Activated CD8-positive, alpha-beta T cell treated with anti-CD3 and anti-CD28 coated beads for 36 hours (primary cell): Measurements from ENCODE around the gene NLGN1. TPM values are rescaled to one million over a fixed set of nuclear protein-coding genes. Genes with fewer than 3 reads are reported as not detected.

Experiments
- ATAC-seq: fragments of 200-7000 bp; cut with Tn5 transposase; one replicate; pipeline ENCODE4 v1.10.0; 2021; ENCODE audit warnings: mild to moderate bottlenecking, moderate library complexity
- CTCF ChIA-PET: fragments of 350-600 bp; sonication (Branson Sonifier 250); formaldehyde crosslinking; loops from one replicate; lab custom pipeline; 2021; ENCODE audit warnings: antibody characterized with exemption; lab: Charles Lee
- POLR2A ChIA-PET: fragments of 350-600 bp; sonication (Branson Sonifier 250); formaldehyde crosslinking; loops from one replicate; lab custom pipeline; 2021; ENCODE audit warnings: antibody characterized with exemption; lab: Charles Lee
- DNase-seq: peaks from one replicate; pipeline ENCODE4 v3.0.0-alpha.2; 2020
- H3K27ac Mint-ChIP-seq: one replicate; pipeline ENCODE4 v1.8.0; 2021; ENCODE audit warnings: mild to moderate bottlenecking, mixed read lengths
- H3K27me3 Mint-ChIP-seq: one replicate; pipeline ENCODE4 v1.8.0; 2021; ENCODE audit warnings: mixed read lengths
- H3K36me3 Mint-ChIP-seq: one replicate; pipeline ENCODE4 v1.8.0; 2021; ENCODE audit warnings: low read depth, mixed read lengths
- H3K4me1 Mint-ChIP-seq: one replicate; pipeline ENCODE4 v1.8.0; 2021; ENCODE audit warnings: low read depth, mixed read lengths
- H3K4me3 Mint-ChIP-seq: one replicate; pipeline ENCODE4 v1.8.0; 2021; ENCODE audit warnings: mild to moderate bottlenecking, moderate library complexity, mixed read lengths
- H3K9me3 Mint-ChIP-seq: one replicate; pipeline ENCODE4 v1.8.0; 2021; ENCODE audit warnings: mixed read lengths
- intact Hi-C: fragments of 100-400 bp; cut with micrococcal nuclease; formaldehyde crosslinking; loops from one replicate; pipeline ENCODE4 v1.10.0; 2022
- total RNA-seq, 2 experiments: library from RNA; stranded (reverse); gene quantifications; one replicate each; pipeline ENCODE4 v1.2.3, GENCODE V29; 2021
- TF ChIP-seq, protein P1 (sequence below): fragments of 200-600 bp; IDR thresholded peaks from one replicate; pipeline ENCODE4 v1.8.0; 2022; ENCODE audit warnings: antibody characterized with exemption, mild to moderate bottlenecking

NLGN1 gene
- total RNA-seq, 2 experiments from 2014 or later, result not detected

GRCh38 chr3:173957646-173958045, 560.1 kb downstream of the NLGN1 start:
- TF ChIP-seq, protein P1, sequence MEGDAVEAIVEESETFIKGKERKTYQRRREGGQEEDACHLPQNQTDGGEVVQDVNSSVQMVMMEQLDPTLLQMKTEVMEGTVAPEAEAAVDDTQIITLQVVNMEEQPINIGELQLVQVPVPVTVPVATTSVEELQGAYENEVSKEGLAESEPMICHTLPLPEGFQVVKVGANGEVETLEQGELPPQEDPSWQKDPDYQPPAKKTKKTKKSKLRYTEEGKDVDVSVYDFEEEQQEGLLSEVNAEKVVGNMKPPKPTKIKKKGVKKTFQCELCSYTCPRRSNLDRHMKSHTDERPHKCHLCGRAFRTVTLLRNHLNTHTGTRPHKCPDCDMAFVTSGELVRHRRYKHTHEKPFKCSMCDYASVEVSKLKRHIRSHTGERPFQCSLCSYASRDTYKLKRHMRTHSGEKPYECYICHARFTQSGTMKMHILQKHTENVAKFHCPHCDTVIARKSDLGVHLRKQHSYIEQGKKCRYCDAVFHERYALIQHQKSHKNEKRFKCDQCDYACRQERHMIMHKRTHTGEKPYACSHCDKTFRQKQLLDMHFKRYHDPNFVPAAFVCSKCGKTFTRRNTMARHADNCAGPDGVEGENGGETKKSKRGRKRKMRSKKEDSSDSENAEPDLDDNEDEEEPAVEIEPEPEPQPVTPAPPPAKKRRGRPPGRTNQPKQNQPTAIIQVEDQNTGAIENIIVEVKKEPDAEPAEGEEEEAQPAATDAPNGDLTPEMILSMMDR, result no peak
- DNase-seq, result no peak
- ChIA-PET CTCF (no interaction called here), POLR2A (no interaction called here)
- Mint-ChIP-seq H3K9me3 (no peaks in the 10 kb centered on the region), H3K4me3 (no peak overlapping the region), H3K36me3 (no peaks in the 10 kb centered on the region), H3K27me3 (no peaks in the 10 kb centered on the region), H3K27ac (no peak overlapping the region), H3K4me1 (no peaks in the 10 kb centered on the region)
- no peak for ATAC-seq
- intact Hi-C loops, result no loop called here

DNA sequence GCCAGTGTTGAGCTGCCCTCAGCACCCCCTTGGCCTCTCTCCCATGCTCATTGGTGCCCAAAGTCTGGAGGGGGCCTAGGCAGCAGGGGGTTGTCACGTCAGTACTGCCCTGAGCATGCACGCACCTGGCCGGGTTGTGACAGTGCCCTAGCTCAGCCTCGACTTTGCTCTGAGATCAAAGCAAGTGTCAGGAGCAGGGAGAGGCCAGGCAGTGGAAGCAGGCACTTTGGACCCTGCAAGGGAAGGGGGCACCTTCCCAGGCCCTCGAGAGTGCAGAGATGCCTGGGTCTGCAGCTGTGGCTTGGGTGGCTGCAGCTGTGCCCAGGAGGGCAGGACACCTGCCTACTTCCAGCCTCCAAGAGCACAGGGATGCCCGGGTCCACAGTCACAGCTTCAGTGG, 561.3 kb downstream of the NLGN1 start:
- TF ChIP-seq, protein P1, result no peak
- Mint-ChIP-seq H3K27me3 (no peaks in the 10 kb centered on the region), H3K4me1 (no peaks in the 10 kb centered on the region), H3K27ac (no peak overlapping the region), H3K4me3 (no peak overlapping the region), H3K36me3 (no peaks in the 10 kb centered on the region), H3K9me3 (no peaks in the 10 kb centered on the region)
- DNase-seq (no peak), ATAC-seq (no peak)
- CTCF ChIA-PET, result no interaction called here
- POLR2A ChIA-PET, result no interaction called here
- intact Hi-C loops, result no loop called here

DNA sequence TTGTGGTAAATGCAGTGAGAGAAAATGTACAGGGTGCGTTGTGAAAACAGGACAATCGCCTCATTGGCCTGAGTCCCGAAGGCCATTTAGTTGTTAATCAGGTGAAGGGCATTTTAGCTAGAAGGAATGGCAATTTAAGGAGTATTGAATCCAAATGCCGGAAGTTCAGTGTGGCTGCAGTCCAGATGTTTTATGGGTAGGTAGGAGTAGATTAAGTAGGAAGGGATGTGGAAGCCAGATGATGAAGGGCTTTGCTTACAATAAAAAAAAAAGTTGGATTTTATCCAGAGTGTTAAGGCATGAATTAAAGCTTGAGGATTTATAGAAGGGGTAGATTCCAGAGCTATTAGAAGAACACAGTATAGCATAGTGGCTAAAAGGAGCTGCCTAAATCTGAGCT, 572.7 kb downstream of the NLGN1 start:
- H3K27ac Mint-ChIP-seq, result no peak overlapping the region
- H3K4me1 Mint-ChIP-seq, result no peaks in the 10 kb centered on the region
- ChIA-PET POLR2A (no interaction called here), CTCF (no interaction called here)
- no peaks in the 10 kb centered on the region for H3K9me3 Mint-ChIP-seq
- DNase-seq (no peak), ATAC-seq (no peak)
- H3K4me3 Mint-ChIP-seq, result no peak overlapping the region
- H3K27me3 Mint-ChIP-seq, result no peaks in the 10 kb centered on the region
- TF ChIP-seq, protein P1, result no peak
- intact Hi-C loops, result no loop called here
- no peaks in the 10 kb centered on the region for H3K36me3 Mint-ChIP-seq

- Mint-ChIP-seq H3K36me3 (no peaks in the 10 kb centered on the region), H3K27me3 (no peaks in the 10 kb centered on the region), H3K9me3 (peaks cover 4% of the 10 kb centered on the region), H3K27ac (no peak overlapping the region), H3K4me1 (no peaks in the 10 kb centered on the region), H3K4me3 (no peak overlapping the region)
- no peak for ATAC-seq
- ChIA-PET POLR2A (no interaction called here), CTCF (no interaction called here)
- TF ChIP-seq, protein P1, result no peak
- intact Hi-C loops, result no loop called here
- no peak for DNase-seq
These were observed 578.7 kb downstream of the NLGN1 start for GRCh38 chr3:173976281-173976680.

- DNase-seq (no peak), ATAC-seq (no peak)
- peaks cover 4% of the 10 kb centered on the region for H3K9me3 Mint-ChIP-seq
- H3K4me3 Mint-ChIP-seq, result no peak overlapping the region
- intact Hi-C loops, result no loop called here
- no peak overlapping the region for H3K27ac Mint-ChIP-seq
- CTCF ChIA-PET, result no interaction called here
- TF ChIP-seq, protein P1, result no peak
- no peaks in the 10 kb centered on the region for H3K36me3 Mint-ChIP-seq
- POLR2A ChIA-PET, result no interaction called here
- no peaks in the 10 kb centered on the region for H3K27me3 Mint-ChIP-seq
- H3K4me1 Mint-ChIP-seq, result no peaks in the 10 kb centered on the region
These were observed 580.2 kb downstream of the NLGN1 start for GRCh38 chr3:173977747-173978146.
